ENCODE results near the gene C1QTNF9B.

Gene C1QTNF9B

DNA sequence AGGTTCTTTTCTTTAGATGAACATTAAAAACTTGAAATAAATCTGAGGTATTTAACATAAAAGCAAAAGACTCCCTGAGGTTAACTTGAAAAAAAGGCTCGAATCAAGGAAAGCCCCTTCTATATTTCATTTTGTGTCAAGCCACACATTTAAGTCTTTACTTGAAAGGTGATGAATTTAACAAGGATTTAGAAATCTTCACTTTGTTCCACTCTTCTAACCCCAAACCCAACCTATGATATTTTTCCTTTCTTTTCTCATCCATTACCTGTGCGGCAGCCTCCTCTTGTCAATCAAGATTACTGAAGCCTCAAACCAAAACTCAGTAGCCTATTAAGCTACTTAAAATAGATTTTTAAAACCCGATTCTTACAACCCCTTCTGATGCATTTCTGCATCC lies 41.9 kb downstream of the C1QTNF9B start:
- DNase-seq, result no peak

DNA sequence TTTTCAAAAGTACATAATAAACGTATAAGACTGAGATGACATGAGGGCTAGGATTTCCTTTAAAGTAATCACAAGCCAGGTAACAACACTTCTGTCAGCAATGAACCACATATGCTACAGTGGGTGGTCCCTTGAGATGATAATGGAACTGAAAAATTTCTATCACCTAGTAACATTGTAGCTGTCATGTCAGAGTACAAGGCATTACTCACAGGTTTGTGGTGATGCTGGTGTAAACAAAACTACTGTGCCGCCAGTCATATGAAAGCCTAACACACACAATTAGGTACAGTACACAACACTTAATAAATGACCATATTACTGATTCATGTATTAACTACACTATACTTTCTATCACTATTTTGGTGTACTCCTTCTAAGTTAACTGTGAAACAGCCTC lies 45.0 kb downstream of the C1QTNF9B start:
- DNase-seq, result no peak

DNA sequence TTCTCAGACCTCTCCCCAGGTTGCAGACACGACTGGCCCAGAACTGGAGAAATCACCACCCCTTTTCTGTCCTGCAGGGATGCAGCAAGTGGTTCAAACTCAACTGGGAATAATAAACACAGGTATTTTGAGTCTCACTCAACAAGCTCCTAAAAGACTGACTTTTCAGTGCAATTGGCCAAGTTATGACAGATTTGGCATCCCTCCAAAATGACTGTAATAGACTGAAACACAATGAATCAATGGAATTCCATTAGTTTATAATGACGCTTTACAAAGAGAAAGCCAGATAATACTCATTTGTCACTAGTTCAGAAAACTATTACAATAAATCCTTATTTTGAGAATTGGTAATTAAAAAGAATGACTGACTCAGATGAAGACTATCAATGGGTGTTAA lies 46.2 kb downstream of the C1QTNF9B start:
- DNase-seq, result no peak

DNA sequence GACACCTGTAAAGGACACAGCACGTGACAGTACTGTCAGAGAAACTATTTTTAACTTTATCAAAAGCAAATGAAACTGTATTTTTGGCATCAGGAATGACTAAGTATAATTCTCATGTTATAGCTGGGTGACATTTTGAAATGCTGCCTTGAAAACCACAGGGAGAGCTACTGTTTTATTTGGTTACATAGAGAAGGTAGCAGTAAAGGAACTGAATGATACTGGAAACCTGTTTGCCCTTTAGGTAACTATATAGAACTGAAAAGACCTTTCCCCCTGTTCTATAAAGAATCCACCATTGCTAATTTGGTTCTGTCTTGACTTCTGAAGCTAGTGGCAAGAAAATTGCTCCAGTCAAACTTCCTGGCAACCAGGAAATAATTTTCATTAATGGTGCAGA lies 47.2 kb downstream of the C1QTNF9B start:
- no peak for DNase-seq

DNA sequence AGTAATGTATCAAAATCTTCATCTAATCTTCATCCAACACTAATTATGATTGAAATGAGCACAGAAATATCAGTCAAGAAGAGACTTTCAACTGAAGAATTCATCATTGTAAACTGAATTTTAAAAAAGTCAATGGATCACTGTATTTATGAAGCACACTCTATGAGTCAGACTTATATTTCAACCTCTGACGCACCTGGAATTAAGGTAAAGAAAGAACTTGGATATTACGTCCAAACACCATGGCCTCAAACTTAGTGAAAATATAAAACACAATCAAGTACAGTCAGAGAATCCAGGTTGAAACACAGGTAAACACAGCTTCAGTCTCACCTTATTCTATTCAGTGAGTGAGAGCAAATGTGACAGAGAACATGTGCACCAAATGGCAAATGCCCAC lies 47.6 kb downstream of the C1QTNF9B start:
- DNase-seq, result no peak

DNA sequence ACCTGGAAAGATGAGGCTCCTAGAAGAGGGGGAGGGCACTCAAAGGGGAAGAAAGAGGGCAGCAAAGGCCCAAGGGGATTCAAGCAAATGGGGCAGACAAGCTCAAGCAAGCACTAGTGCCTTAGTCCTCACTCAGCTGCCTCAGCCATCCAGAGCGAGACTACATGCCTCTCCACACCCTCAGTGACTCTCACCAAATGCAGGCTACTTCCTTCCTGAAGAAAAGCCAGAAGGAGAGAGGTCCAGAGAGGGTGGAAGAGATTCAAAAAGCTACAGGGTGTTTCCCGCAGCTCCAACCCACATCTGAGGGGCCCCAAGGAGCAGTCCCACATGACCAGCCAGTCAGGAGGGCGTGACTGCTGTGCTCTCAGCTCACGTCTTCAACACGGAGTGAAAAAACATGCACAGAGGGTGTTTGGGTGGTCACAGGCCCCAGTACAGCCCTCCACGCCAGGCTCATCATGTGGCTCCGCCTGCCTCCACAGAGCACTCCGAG lies 48.6 kb downstream of the C1QTNF9B start:
- DNase-seq, result no peak

DNA sequence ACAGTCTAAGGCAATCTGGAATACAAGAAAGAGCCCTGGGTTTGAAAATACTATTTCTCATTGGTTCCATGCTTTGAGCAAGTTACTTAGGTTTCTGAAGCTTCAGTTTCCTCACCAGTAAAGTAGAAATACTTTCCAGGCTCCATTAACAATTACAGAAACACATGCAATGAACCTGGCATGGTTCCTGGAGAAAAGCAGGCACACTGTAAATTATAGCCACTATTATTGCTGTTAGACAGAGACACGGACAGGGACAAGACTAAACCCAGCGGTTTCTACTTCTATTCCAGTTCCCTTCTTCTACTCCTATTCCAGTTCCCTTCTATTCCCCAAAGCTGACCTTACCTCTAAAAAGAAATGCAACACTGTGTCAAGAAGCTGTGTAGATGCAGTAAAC lies 49.3 kb downstream of the C1QTNF9B start:
- no peak for DNase-seq

DNA sequence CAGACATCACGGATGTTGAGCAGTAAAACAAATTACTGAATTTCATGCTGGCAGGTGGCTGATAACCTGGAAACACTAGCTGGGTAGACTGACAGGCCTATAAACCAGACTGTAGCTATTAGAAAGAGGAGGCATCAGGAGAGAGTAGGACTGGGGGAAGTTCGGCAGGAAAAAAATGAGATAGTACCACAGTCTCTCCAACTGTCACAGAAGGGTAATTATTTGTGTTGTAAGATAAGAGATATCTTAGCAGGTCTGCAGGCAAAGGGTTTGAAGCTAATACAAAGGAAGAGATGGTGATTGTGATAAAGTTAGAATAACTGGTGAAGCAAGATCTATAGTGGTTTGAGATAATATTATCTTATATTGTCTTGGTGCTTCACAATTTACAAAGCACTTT lies 49.8 kb downstream of the C1QTNF9B start:
- DNase-seq, result no peak

DNA sequence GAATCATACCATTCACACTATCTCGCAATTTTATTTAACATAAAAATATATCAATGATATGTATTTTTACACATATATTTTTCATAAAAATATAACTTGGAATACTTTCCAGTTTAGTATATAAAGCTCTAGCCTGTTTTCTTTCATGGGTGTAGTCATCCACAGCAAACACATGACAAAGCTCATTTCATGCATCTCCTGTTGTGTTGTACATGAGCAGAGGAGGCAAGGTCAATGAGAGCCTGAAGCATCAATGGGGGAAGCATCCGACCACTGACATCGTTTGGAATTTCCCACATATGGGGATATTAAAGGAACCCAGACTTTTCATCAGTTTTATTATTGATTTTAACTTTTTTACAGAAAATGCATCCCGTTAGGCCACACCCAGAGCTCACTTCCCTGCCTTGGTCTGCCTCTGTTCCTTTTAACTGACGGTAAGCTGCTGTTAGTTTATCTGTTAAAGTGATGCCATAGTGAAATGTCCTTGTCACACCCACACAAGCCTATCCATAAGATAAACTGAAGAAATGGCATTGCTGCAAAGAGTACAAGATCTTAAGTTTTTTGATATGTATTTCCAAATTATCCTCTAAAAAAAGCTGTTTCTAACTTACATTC lies 52.1 kb downstream of the C1QTNF9B start:
- DNase-seq, result no peak

DNA sequence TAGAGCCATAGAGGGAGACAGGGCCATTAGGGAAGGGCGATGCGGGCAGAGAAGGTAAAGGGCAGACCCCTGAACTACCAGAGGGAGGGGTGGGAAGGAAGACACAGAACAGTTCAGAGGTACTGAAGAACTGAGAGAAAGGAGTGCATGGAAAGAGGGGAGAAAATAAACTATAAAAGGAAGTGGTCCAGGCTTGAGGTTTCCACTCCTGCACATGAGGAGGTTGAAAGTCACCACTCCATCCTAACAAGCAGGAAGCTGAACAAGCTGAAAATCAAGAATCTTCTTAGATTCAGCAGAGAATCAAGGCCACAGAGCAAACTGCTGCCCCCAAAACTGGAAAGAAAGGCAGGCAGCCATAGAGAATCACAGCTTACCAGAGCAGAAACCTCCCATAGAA lies 53.2 kb downstream of the C1QTNF9B start:
- DNase-seq, result no peak

DNA sequence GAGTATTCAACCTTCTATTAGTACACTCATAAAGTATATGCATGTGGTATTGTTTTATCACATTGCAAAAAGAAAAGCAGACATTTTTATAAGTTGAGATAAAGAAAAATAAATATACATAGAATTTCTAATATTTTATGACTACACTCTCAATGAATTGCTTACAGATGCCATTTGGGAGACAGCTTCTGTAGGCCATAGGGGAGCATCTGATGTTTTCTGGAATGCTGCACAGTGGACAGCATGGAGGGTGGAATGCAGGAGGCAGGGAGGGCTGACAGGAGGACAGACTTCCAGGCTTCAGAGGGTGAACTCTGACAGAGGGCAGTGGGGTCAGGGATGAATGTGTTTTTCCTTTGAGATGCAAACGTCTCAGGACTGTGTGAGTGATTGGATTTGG lies 53.9 kb downstream of the C1QTNF9B start:
- no peak for DNase-seq

DNA sequence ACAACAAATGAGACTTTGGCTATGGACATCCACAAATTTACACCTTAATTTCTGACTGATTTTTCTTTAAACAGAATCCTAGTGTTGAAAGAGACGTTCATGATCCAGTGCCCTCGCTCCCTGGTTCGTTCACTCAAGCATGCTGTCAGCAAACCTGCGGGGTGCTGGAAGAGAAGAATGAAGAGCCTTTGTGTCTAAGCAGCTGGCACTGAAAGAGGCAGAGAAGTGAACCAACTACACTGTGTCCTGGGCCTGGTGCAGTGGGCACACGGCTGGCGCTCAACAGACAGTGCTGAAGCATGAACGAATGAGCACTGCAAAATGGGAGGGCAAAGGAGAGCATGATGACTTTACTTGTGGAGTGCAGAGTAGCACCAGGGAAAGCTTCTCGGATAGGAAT lies 54.9 kb downstream of the C1QTNF9B start:
- no peak for DNase-seq
